IgD-negative memory B cell (primary cell): Measurements from ENCODE around the gene KIF12. TPM values are rescaled to one million over a fixed set of nuclear protein-coding genes. Genes with fewer than 3 reads are reported as not detected.

Experiments used
- H3K27ac Mint-ChIP-seq, 3 donors: one replicate each; pipeline ENCODE4 v1.8.0; 2020 to 2022; ENCODE audit warnings: mild to moderate bottlenecking in 3 of 3, mixed read lengths in 3 of 3, moderate library complexity in 1 of 3
- H3K27me3 Mint-ChIP-seq: one replicate; pipeline ENCODE4 v1.8.0; 2021; ENCODE audit warnings: mixed read lengths
- H3K36me3 Mint-ChIP-seq: one replicate; pipeline ENCODE4 v1.8.0; 2020; ENCODE audit warnings: mild to moderate bottlenecking, mixed read lengths
- H3K4me1 Mint-ChIP-seq, 3 donors: one replicate each; pipeline ENCODE4 v1.8.0; 2020 to 2022; ENCODE audit warnings: mixed read lengths in 3 of 3, mild to moderate bottlenecking in 1 of 3
- H3K4me3 Mint-ChIP-seq, 4 donors: one replicate each; pipeline ENCODE4 v1.8.0; 2020 to 2022; ENCODE audit warnings: mild to moderate bottlenecking in 4 of 4, mixed read lengths in 4 of 4, moderate library complexity in 3 of 4
- H3K9me3 Mint-ChIP-seq, 3 donors: one replicate each; pipeline ENCODE4 v1.8.0; 2020 to 2021; ENCODE audit warnings: mixed read lengths in 3 of 3, mild to moderate bottlenecking in 1 of 3
- polyA plus RNA-seq: library from polyadenylated mRNA; unstranded; fragments of 300-500 nt; fragmentation: Illumina TruSeq; gene quantifications from one replicate; pipeline ENCODE4 v1.2.3, GENCODE V29; 2021

The KIF12 gene
- polyA plus RNA-seq, 1 donor from 2014 or later = not detected

- Mint-ChIP-seq H3K27me3 (peaks cover 14% of the 10 kb centered on the region), H3K4me1 (peaks cover 0 to 2% (median 0%) of the 10 kb centered on the region in 3 donors), H3K9me3 (peaks cover 0 to 5% (median 0%) of the 10 kb centered on the region in 3 donors), H3K27ac (no peak within 1 kb of the TSS), H3K4me3 (peak within 1 kb of the TSS in 1 of 4 donors; percentile 36), H3K36me3 (no peaks in the 10 kb centered on the region)
These were observed 20.9 kb downstream of the KIF12 start, which contains the start of gene AMBP for GRCh38 chr9:114078021-114078780. TSS of gene AMBP (minus strand) at chr9:114078300. CDS start at chr9:114078209, 91 bp downstream.

DNA sequence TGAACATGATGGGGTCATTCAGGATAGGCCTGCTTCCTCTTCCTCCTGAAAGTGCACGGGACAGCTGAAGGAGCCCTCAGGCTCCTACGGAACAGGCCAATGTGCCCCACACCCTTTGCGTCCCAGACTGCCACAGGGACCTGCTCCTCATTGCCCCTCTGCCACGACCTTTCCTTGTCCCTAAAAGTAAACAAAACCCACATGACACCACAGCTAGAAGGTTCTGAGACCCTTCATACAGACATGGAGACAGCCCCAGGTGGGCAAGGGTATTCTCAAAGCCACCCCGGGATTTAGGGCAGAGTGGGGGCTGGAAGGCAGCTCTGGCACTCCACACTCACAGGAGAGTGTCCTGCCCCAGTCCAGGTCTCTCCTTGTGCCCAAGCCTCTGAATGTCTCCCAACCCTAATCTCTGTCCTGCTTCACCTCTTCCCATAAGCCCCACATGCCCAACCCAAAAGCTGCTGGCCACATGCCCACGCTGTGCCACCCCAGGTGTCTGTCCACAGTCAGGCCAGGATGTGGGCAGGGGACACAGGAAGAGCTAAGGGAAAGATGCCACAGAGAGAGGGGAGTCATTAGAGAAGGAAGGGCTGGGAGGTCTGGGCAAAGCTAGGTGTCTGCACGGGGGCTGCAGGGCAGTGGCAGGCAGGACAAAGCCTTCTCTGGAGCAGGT lies 21.8 kb downstream of the KIF12 start:
- no peaks in the 10 kb centered on the region for H3K4me1 Mint-ChIP-seq
- peaks cover 15% of the 10 kb centered on the region for H3K27me3 Mint-ChIP-seq
- no peak overlapping the region for H3K27ac Mint-ChIP-seq
- no peaks in the 10 kb centered on the region for H3K36me3 Mint-ChIP-seq
- H3K4me3 Mint-ChIP-seq = peak overlapping the region in 1 of 4 donors; percentile 36
- peaks cover 0 to 5% (median 0%) of the 10 kb centered on the region in 3 donors for H3K9me3 Mint-ChIP-seq

- no peaks in the 10 kb centered on the region for H3K4me1 Mint-ChIP-seq
- no peak overlapping the region for H3K27ac Mint-ChIP-seq
- no peak overlapping the region for H3K4me3 Mint-ChIP-seq
- H3K9me3 Mint-ChIP-seq = peaks cover 0 to 5% (median 0%) of the 10 kb centered on the region in 3 donors
- H3K36me3 Mint-ChIP-seq = no peaks in the 10 kb centered on the region
- H3K27me3 Mint-ChIP-seq = peaks cover 16% of the 10 kb centered on the region
These were observed 22.6 kb downstream of the KIF12 start for GRCh38 chr9:114076237-114077161.

DNA sequence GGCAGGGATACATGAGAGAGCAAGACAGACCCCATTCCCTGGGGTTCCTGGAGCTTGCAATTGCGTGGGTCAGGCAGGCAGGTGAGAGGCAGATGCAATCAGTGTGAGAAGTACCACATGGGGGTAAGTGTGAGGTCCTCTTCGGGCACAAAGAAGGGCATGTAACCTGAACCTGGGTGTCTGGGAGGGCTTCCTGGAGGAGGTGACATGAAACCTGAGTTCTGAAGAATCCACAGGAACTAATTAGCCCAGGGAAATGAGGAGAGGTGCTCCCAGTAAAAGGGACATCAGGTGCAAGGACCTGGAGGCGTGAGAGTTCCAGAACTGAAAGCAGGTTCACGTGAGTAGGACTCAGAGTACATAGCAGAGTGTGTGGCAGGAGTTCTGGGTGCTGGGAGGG lies 23.5 kb downstream of the KIF12 start:
- Mint-ChIP-seq H3K27me3 (peaks cover 16% of the 10 kb centered on the region), H3K36me3 (no peaks in the 10 kb centered on the region), H3K27ac (no peak overlapping the region), H3K9me3 (peaks cover 0 to 5% (median 0%) of the 10 kb centered on the region in 3 donors), H3K4me3 (no peak overlapping the region), H3K4me1 (no peaks in the 10 kb centered on the region)

- Mint-ChIP-seq H3K4me1 (no peaks in the 10 kb centered on the region), H3K9me3 (peaks cover 0 to 5% (median 0%) of the 10 kb centered on the region in 3 donors), H3K27ac (no peak overlapping the region), H3K4me3 (no peak overlapping the region), H3K27me3 (peaks cover 13% of the 10 kb centered on the region), H3K36me3 (no peaks in the 10 kb centered on the region)
These were observed 26.6 kb downstream of the KIF12 start for GRCh38 chr9:114072184-114073140.

GRCh38 chr9:114071197-114071795 lies 27.8 kb downstream of the KIF12 start:
- H3K4me3 Mint-ChIP-seq = no peak overlapping the region
- H3K36me3 Mint-ChIP-seq = no peaks in the 10 kb centered on the region
- H3K27ac Mint-ChIP-seq = no peak overlapping the region
- peaks cover 0 to 5% (median 0%) of the 10 kb centered on the region in 3 donors for H3K9me3 Mint-ChIP-seq
- H3K27me3 Mint-ChIP-seq = peaks cover 5% of the 10 kb centered on the region
- no peaks in the 10 kb centered on the region for H3K4me1 Mint-ChIP-seq

- H3K4me1 Mint-ChIP-seq = no peaks in the 10 kb centered on the region
- H3K9me3 Mint-ChIP-seq = peaks cover 0 to 1% (median 0%) of the 10 kb centered on the region in 3 donors
- no peaks in the 10 kb centered on the region for H3K36me3 Mint-ChIP-seq
- no peak overlapping the region for H3K4me3 Mint-ChIP-seq
- peaks cover 3% of the 10 kb centered on the region for H3K27me3 Mint-ChIP-seq
- no peak overlapping the region for H3K27ac Mint-ChIP-seq
These were observed 28.6 kb downstream of the KIF12 start for GRCh38 chr9:114070188-114071103.

DNA sequence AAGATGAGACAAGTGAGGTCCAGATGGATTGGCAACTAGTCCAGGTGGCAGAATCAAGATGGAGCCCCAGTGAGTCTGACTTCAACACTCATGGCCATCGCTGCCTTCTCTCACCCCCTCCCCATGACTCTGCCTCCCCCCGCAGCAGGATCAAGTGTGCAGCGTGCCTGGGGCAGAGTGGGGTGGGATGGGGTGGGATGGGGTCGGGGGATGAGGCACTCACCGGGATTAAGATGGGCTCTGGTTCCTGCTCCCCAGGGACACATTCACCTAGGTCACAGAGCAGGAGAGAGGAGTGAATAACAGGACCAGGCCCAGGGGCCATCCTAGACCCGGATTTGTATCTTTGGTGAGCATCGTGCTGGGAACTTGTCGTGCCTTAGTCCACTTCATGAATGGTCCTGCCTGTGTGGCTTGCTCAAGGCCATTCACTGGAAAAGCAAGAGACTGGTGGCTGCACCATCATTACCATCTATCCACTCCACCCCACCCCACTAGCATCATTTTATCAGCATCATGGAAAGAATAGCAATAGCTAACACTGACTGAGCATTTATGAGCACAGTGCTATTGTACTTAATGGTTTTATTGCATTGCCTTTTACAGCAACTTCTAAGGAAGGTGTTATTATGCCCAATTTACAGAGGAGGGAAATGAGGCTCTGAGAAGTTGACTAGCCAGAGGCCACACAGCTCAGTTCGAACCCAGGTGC lies 29.5 kb downstream of the KIF12 start:
- Mint-ChIP-seq H3K9me3 (no peaks in the 10 kb centered on the region), H3K4me3 (no peak overlapping the region), H3K27ac (no peak overlapping the region), H3K36me3 (no peaks in the 10 kb centered on the region), H3K27me3 (peaks cover 2% of the 10 kb centered on the region), H3K4me1 (no peaks in the 10 kb centered on the region)

GRCh38 chr9:114065304-114065703 lies 33.8 kb downstream of the KIF12 start:
- Mint-ChIP-seq H3K36me3 (peaks cover 2% of the 10 kb centered on the region), H3K27me3 (peaks cover 9% of the 10 kb centered on the region), H3K4me1 (no peaks in the 10 kb centered on the region), H3K4me3 (no peak overlapping the region), H3K9me3 (peaks cover 0 to 5% (median 0%) of the 10 kb centered on the region in 3 donors), H3K27ac (no peak overlapping the region)

DNA sequence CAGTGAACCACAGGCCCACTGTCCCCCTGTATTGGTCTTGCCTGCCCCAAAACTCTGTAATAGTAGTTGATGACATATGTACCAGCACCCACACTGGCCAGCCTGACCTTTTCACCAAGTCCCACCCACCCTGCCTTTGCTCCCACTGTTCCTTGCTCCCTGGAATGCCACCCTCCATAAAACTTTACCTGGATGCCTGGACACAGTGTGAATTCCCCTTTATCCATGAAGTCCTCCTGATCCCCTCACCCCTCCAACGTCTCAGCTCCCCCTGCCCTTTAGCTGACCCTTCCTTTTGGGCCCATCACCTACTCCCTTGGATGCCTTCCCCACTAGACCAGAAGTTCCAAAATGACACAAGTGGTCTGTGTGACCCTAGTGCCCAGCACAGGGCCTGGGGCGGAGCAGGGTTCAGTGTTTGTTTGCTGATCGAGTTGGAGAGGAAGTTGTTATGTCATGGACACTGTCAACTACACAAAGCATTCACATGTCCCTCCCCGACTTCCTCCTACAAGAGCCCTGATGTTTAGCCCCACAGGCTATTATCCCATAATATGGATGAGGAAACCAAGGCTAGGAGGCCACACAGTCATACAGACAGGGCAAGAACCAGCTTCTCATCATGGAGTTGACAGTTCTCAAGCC lies 37.1 kb downstream of the KIF12 start:
- peaks cover 15% of the 10 kb centered on the region for H3K27me3 Mint-ChIP-seq
- no peaks in the 10 kb centered on the region for H3K4me1 Mint-ChIP-seq
- peak overlapping the region in 1 of 3 donors; percentile 35 for H3K27ac Mint-ChIP-seq

DNA sequence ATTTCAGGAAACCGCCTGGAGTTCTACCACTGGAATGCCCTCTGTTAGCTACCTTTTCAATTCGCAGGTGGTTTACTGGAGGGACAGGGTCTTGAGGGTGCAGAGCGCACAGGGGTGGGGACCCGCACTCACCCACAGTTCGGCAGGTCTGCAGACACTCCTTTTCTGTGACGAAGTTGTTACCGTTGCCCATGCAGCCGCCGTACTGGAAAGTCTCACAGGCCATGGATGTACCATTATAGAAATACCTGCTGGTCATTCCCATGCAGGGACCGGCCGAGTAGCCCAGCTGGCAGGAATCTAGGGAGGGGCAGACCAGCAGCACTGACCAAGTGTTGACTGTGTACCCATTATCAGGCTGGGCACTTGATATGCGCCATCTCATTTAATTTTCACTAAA lies 37.8 kb downstream of the KIF12 start:
- Mint-ChIP-seq H3K4me1 (no peaks in the 10 kb centered on the region), H3K27ac (no peak overlapping the region), H3K27me3 (peaks cover 16% of the 10 kb centered on the region), H3K9me3 (peaks cover 0 to 5% (median 0%) of the 10 kb centered on the region in 3 donors), H3K4me3 (no peak overlapping the region), H3K36me3 (peaks cover 2% of the 10 kb centered on the region)

More for the DNA sequence above, 37.1 kb downstream of the KIF12 start:
- peaks cover 0 to 5% (median 0%) of the 10 kb centered on the region in 3 donors for H3K9me3 Mint-ChIP-seq
- no peak overlapping the region for H3K4me3 Mint-ChIP-seq
- peaks cover 2% of the 10 kb centered on the region for H3K36me3 Mint-ChIP-seq

GRCh38 chr9:114060711-114061110 lies 38.4 kb downstream of the KIF12 start:
- Mint-ChIP-seq H3K4me1 (no peaks in the 10 kb centered on the region), H3K4me3 (no peak overlapping the region), H3K27ac (no peak overlapping the region), H3K27me3 (peaks cover 16% of the 10 kb centered on the region), H3K36me3 (peaks cover 2% of the 10 kb centered on the region), H3K9me3 (peaks cover 0 to 5% (median 0%) of the 10 kb centered on the region in 3 donors)
